Osteoblast (primary cell): ENCODE results near the gene PPP1R13B. TPM values are rescaled to one million over a fixed set of nuclear protein-coding genes. Genes with fewer than 3 reads are reported as not detected.

Source experiments
- DNase-seq: peaks from one replicate; pipeline ENCODE4 v3.0.0; 2011; ENCODE audit warnings: low spot score, mixed read lengths; ENCODE audit not compliant: insufficient read length; ENCODE audit errors: missing footprints
- H2AFZ ChIP-seq: 2 replicates; pipeline ENCODE4 v1.6.0; 2011; ENCODE audit warnings: mild to moderate bottlenecking, low read length
- H3K27ac ChIP-seq: 2 replicates; pipeline ENCODE4 v1.5.1; 2011; ENCODE audit warnings: mild to moderate bottlenecking, low read depth, low read length, moderate library complexity
- H3K27me3 ChIP-seq: 2 replicates; pipeline ENCODE4 v1.6.0; 2012; ENCODE audit warnings: mild to moderate bottlenecking, control low read depth, inconsistent platforms, low read length, moderate library complexity; ENCODE audit not compliant: insufficient read depth
- H3K36me3 ChIP-seq: 2 replicates; pipeline ENCODE4 v1.5.1; 2011; ENCODE audit warnings: mild to moderate bottlenecking, low read length, control low read depth, moderate library complexity; ENCODE audit not compliant: insufficient read depth
- H3K4me1 ChIP-seq: 2 replicates; pipeline ENCODE4 v1.5.1; 2011; ENCODE audit warnings: mild to moderate bottlenecking, low read length, control low read depth, moderate library complexity; ENCODE audit not compliant: insufficient read depth
- H3K4me2 ChIP-seq: 2 replicates; pipeline ENCODE4 v1.6.0; 2011; ENCODE audit warnings: mild to moderate bottlenecking, low read length; ENCODE audit not compliant: insufficient read depth
- H3K4me3 ChIP-seq: fragments of 200-600 bp; sonication (generic); 3 replicates; pipeline ENCODE4 v1.5.1; 2012; ENCODE audit warnings: mild to moderate bottlenecking, low read length, inconsistent platforms; ENCODE audit not compliant: insufficient read depth
- H3K79me2 ChIP-seq: 2 replicates; pipeline ENCODE4 v1.6.0; 2012; ENCODE audit warnings: mild to moderate bottlenecking, low read length, control low read depth, inconsistent platforms; ENCODE audit not compliant: insufficient read depth
- H3K9me3 ChIP-seq: 2 replicates; pipeline ENCODE4 v1.5.1; 2011; ENCODE audit warnings: low read depth, low read length, control low read depth
- H4K20me1 ChIP-seq: 2 replicates; pipeline ENCODE4 v1.6.0; 2012; ENCODE audit warnings: mild to moderate bottlenecking, low read length, control low read depth; ENCODE audit not compliant: insufficient read depth
- CTCF ChIP-seq: IDR thresholded peaks from 2 replicates; pipeline ENCODE4 v1.5.1; 2011; ENCODE audit warnings: mild to moderate bottlenecking, low read depth, low read length, moderate library complexity; ENCODE audit errors: extremely low read depth
- total RNA-seq: library from RNA; depleted of rRNA; stranded (reverse); fragments of >200 nt; gene quantifications from 2 replicates; pipeline ENCODE4 v1.2.3, GENCODE V29; 2012

PPP1R13B gene
- 3.3 and 4.4 TPM in 2 replicates for total RNA-seq

- peaks cover 3% of the 10 kb centered on the region for H3K79me2 ChIP-seq
- H3K4me2 ChIP-seq: peak within 1 kb of the TSS; percentile 95
- H3K9me3 ChIP-seq: no peaks in the 10 kb centered on the region
- DNase-seq: peak; percentile 100
- H3K27ac ChIP-seq: no peak within 1 kb of the TSS
- no peaks in the 10 kb centered on the region for H3K36me3 ChIP-seq
- peaks cover 6% of the 10 kb centered on the region for H3K4me1 ChIP-seq
- H4K20me1 ChIP-seq: peaks cover 3% of the 10 kb centered on the region
- H3K4me3 ChIP-seq: peak within 1 kb of the TSS; percentile 80
- H2AFZ ChIP-seq: peak within 1 kb of the TSS; percentile 81
- no peak for TF ChIP-seq CTCF
- H3K27me3 ChIP-seq: peaks cover 8% of the 10 kb centered on the region
These were observed at the start of gene PPP1R13B for GRCh38 chr14:103847451-103848174. Gene PPP1R13B (minus strand): TSS chr14:103847575. CDS start chr14:103847307, 268 bp downstream.

GRCh38 chr14:103896578-103896977 is 49.2 kb upstream of the PPP1R13B start:
- Histone ChIP-seq H4K20me1 (no peaks in the 10 kb centered on the region), H3K9me3 (no peaks in the 10 kb centered on the region), H3K4me1 (no peaks in the 10 kb centered on the region), H2AFZ (no peak overlapping the region), H3K4me3 (no peak overlapping the region), H3K79me2 (no peaks in the 10 kb centered on the region), H3K27ac (no peak overlapping the region), H3K27me3 (no peaks in the 10 kb centered on the region), H3K36me3 (no peaks in the 10 kb centered on the region), H3K4me2 (no peak overlapping the region)
- no peak for DNase-seq
- TF ChIP-seq CTCF: no peak

GRCh38 chr14:103894723-103895059 is 47.3 kb upstream of the PPP1R13B start:
- Histone ChIP-seq H4K20me1 (no peaks in the 10 kb centered on the region), H3K4me1 (peaks cover 2% of the 10 kb centered on the region), H3K27ac (no peak overlapping the region), H3K9me3 (no peaks in the 10 kb centered on the region), H3K4me3 (no peak overlapping the region), H3K27me3 (no peaks in the 10 kb centered on the region), H3K36me3 (no peaks in the 10 kb centered on the region), H3K79me2 (no peaks in the 10 kb centered on the region), H3K4me2 (no peak overlapping the region), H2AFZ (no peak overlapping the region)
- peak; percentile 73 for DNase-seq
- TF ChIP-seq CTCF: no peak

GRCh38 chr14:103894034-103894722 is 46.8 kb upstream of the PPP1R13B start:
- Histone ChIP-seq H3K4me3 (no peak overlapping the region), H2AFZ (no peak overlapping the region), H3K4me2 (no peak overlapping the region), H3K36me3 (no peaks in the 10 kb centered on the region), H3K4me1 (peaks cover 7% of the 10 kb centered on the region), H3K27ac (no peak overlapping the region), H3K27me3 (no peaks in the 10 kb centered on the region), H3K79me2 (no peaks in the 10 kb centered on the region), H4K20me1 (no peaks in the 10 kb centered on the region), H3K9me3 (no peaks in the 10 kb centered on the region)
- no peak for TF ChIP-seq CTCF
- DNase-seq: peak; percentile 61
